Testis (tissue), 3 donors: ENCODE results near the gene LRP2. TPM values are rescaled to one million over a fixed set of nuclear protein-coding genes. Genes with fewer than 3 reads are reported as not detected.

Experiments used
- DNase-seq: peaks from one replicate; pipeline ENCODE4 v3.0.0-alpha.2; 2019
- H3K27ac ChIP-seq, 2 donors: fragments of 200-600 bp; sonication (generic); one replicate each; pipeline ENCODE4 v1.5.1; 2019
- H3K27me3 ChIP-seq: fragments of 200-600 bp; sonication (generic); one replicate; pipeline ENCODE4 v1.5.1; 2019
- H3K36me3 ChIP-seq: fragments of 200-600 bp; sonication (generic); one replicate; pipeline ENCODE4 v1.5.1; 2017; ENCODE audit warnings: low read depth; ENCODE audit errors: missing control alignments
- H3K4me1 ChIP-seq: fragments of 200-600 bp; sonication (generic); one replicate; pipeline ENCODE4 v1.5.1; 2019
- H3K4me3 ChIP-seq, 2 donors: fragments of 200-600 bp; sonication (generic); one replicate each; pipeline ENCODE4 v1.5.1; 2017 to 2019
- H3K9me3 ChIP-seq: fragments of 200-600 bp; sonication (generic); one replicate; pipeline ENCODE4 v1.5.1; 2017
- POLR2A ChIP-seq: fragments of 450-650 bp; IDR thresholded peaks from one replicate; pipeline ENCODE4 v1.6.1; 2017; ENCODE audit warnings: antibody characterized with exemption, mild to moderate bottlenecking, moderate library complexity
- WGBS, 2 donors: methylation state at CpG; one replicate each; pipeline ENCODE4 v1.1.5; 2018; 5-methylcytosine and 5-hydroxymethylcytosine counted together
- intact Hi-C: fragments of 100-400 bp; cut with DNase I; formaldehyde crosslinking; loops from one replicate; pipeline ENCODE4 v1.15.1; 2023; ENCODE audit warnings: low total_unique reads
- polyA plus RNA-seq: library from polyadenylated mRNA; stranded (reverse); fragments of 350-450 nt; fragmentation: Illumina TruSeq; extraction: RNeasy Lipid Tissue Mini Kit (QIAGEN cat#74804); gene quantifications from one replicate; pipeline ENCODE4 v1.2.3, GENCODE V29; 2014; ENCODE audit warnings: low read depth, low replicate concordance; ENCODE audit not compliant: insufficient read depth
- total RNA-seq, 2 donors: library from RNA; depleted of rRNA; stranded (reverse); fragments of >200 nt; gene quantifications; one replicate each; pipeline ENCODE4 v1.2.3, GENCODE V29; 2016
- TF ChIP-seq, protein P1 (sequence below), 3 experiments: fragments of 450-650 bp in 2 of 3; fragments of 200-600 bp in 1 of 3; sonication (generic) in 1 of 3; IDR thresholded peaks; one replicate each; pipeline ENCODE4 v1.5.1; 2016 to 2019; ENCODE audit warnings: antibody characterized with exemption in 3 of 3, mild to moderate bottlenecking in 2 of 3, moderate library complexity in 1 of 3

LRP2 gene
- total and polyA plus RNA-seq, 3 donors from 2014 or later: 3.0 to 9.3 (median 4.1) TPM

DNA sequence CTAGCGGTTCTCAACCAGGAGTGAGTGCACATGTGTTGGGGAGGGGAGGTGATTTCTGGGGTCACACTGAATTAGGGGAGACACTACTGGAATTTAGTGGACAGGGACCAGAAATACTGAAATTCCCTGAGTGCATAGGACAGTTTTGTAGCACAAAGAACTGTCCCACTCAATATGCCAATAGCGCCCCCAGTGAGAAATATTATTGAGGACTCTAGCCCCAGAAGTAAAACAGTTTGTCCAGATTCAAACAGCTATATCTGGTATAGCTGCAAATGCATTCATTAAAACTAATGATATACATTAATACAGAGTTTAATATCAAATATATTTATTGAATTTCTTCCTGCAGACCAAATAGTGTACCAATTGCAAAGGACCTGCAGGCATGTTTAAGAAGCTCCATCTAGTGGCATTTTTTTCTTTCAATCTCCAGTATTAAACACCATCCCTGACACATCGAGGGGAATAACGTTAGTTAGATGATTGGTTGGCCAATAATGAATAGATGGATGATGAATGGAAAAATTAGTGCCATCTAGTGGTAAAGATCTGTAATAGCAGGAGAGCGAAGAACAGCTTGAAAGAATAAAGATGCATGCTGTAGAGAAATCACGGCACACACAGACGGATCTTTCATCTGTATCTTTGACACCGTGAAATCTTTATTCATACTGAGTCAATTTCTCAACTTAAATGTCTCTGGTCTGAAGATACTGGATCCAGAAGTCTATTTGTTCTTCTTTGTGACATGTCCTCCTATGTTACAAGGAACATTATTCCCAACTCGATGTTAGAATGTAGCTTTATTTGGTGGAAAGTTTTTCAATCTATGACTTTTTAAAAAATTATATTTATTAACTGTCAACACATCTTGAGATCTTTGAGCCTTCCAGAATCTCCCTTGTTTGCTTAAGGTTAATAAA lies 230.5 kb downstream of the LRP2 start:
- no peaks in the 10 kb centered on the region for H3K4me1 ChIP-seq
- H3K27me3 ChIP-seq: no peaks in the 10 kb centered on the region
- no peak for DNase-seq
- TF ChIP-seq, protein P1, sequence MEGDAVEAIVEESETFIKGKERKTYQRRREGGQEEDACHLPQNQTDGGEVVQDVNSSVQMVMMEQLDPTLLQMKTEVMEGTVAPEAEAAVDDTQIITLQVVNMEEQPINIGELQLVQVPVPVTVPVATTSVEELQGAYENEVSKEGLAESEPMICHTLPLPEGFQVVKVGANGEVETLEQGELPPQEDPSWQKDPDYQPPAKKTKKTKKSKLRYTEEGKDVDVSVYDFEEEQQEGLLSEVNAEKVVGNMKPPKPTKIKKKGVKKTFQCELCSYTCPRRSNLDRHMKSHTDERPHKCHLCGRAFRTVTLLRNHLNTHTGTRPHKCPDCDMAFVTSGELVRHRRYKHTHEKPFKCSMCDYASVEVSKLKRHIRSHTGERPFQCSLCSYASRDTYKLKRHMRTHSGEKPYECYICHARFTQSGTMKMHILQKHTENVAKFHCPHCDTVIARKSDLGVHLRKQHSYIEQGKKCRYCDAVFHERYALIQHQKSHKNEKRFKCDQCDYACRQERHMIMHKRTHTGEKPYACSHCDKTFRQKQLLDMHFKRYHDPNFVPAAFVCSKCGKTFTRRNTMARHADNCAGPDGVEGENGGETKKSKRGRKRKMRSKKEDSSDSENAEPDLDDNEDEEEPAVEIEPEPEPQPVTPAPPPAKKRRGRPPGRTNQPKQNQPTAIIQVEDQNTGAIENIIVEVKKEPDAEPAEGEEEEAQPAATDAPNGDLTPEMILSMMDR (IDR thresholded peaks at IDR 0.05): peak; percentile 73 to 87 (median 78)
- no peak for TF ChIP-seq POLR2A
- intact Hi-C loops: no loop called here
- 33 to 34% methylated on average over 9 of the region's 9 CpGs for WGBS, 2 donors
- H3K36me3 ChIP-seq: no peaks in the 10 kb centered on the region
- no peak overlapping the region for H3K27ac ChIP-seq
- H3K4me3 ChIP-seq: no peak overlapping the region
- H3K9me3 ChIP-seq: no peaks in the 10 kb centered on the region

DNA sequence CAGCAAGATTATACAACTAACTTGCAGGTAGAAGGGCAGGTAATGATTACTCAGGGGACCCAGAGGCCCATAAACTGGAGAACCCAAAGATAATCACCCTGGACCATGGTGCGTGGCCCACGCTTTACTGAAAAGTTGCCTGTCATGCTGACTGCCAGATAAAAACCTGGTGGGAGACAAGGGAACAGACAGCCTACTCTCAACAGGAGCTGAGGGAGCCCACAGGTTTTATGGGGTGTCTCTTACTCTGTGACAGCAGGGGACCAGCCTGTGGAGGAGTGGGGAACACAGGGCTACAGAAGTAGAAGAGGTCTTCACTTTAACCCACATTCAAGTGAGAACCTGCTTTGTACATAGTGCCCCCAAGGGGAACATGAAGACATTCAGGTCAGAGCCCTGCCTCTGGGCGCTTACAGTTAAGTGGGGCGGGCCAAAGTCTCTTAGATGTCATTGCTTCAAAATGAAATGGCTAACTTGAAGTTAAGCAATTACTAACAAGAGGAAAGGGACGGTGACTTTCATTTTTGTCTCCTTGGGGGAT lies 232.6 kb downstream of the LRP2 start:
- H3K36me3 ChIP-seq: no peaks in the 10 kb centered on the region
- H3K27me3 ChIP-seq: no peaks in the 10 kb centered on the region
- H3K27ac ChIP-seq: peak overlapping the region in 1 of 2 donors; percentile 14
- intact Hi-C loops: no loop called here
- H3K4me1 ChIP-seq: no peaks in the 10 kb centered on the region
- no peak overlapping the region for H3K4me3 ChIP-seq
- H3K9me3 ChIP-seq: no peaks in the 10 kb centered on the region
- no peak for TF ChIP-seq POLR2A
- TF ChIP-seq, protein P1 (IDR thresholded peaks at IDR 0.05): no peak
- 89 to 93% methylated on average over 5 of the region's 5 CpGs for WGBS, 2 donors
- no peak for DNase-seq

DNA sequence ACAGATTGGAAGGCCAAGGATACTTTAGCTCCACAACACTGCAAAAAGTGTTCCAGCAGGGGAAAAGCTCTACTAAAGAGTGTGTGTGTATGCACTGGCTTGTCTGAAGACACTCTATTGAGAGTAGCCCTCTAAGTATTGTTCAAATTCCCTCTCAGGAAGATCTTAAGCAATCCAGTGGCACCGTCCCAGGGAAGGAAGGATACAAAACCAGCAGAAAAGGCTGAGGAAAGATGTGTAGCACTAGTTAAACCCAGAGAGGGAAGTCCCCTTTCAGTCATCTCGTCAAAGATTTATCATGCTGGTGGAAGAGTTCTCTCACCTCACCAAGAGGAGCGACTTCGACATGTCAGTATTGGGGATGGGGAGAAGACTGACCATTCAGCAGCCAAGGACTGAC lies 242.5 kb downstream of the LRP2 start:
- H3K36me3 ChIP-seq: no peaks in the 10 kb centered on the region
- intact Hi-C loops: no loop called here
- DNase-seq: peak; percentile 23

DNA sequence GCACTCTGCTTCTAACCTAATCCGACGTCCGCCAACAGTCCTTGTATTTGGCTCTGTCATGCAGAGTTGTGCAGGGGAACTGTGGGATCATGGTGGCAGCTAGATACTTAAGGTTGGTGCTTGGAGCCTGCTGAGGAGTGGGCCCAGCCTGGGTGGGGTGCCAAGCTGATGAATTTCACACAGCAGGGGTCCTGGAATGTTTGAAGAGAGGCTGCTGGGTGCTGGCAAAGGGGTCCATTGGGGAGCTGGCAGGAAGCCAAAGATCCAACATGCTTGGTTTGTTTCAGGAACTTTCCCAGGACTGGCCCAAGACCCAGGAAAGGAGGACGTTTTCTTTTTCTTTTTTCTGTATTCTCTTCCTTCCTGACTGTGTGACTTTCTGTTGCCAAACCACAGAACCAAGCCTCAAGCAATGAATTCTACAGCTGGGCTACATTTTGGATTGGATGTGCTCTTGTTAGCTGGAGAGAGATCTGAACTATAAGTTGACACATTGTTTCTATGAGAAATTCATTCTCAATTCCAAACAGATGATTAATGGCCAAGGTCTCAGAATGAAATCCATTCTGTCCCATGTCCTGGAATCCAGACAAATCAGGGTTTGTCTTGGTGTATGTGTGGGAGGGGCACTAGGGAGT lies 243.1 kb downstream of the LRP2 start:
- no peaks in the 10 kb centered on the region for H3K9me3 ChIP-seq
- peak; percentile 42 for DNase-seq
- H3K4me1 ChIP-seq: peaks cover 31% of the 10 kb centered on the region
- intact Hi-C loops: no loop called here
- TF ChIP-seq POLR2A: no peak
- TF ChIP-seq, protein P1 (IDR thresholded peaks at IDR 0.05): no peak
- no peaks in the 10 kb centered on the region for H3K36me3 ChIP-seq
- no peaks in the 10 kb centered on the region for H3K27me3 ChIP-seq
- H3K4me3 ChIP-seq: no peak overlapping the region
- peak overlapping the region; percentile 18 to 73 for H3K27ac ChIP-seq
- WGBS, 2 donors: 54 to 69% methylated on average over 4 of the region's 4 CpGs

More for the DNA sequence above, 242.5 kb downstream of the LRP2 start:
- Histone ChIP-seq H3K4me1 (peaks cover 31% of the 10 kb centered on the region), H3K27me3 (no peaks in the 10 kb centered on the region), H3K4me3 (no peak overlapping the region), H3K27ac (peak overlapping the region; percentile 18 to 73), H3K9me3 (no peaks in the 10 kb centered on the region)
- TF ChIP-seq, protein P1 (IDR thresholded peaks at IDR 0.05): no peak
- no peak for TF ChIP-seq POLR2A
- 82 to 87% methylated on average over 4 of the region's 4 CpGs for WGBS, 2 donors
